Kidney epithelial cell (primary cell): ENCODE data around the gene MAP3K1. TPM values are rescaled to one million over a fixed set of nuclear protein-coding genes. Genes with fewer than 3 reads are reported as not detected.

Source experiments
- DNase-seq: peaks from one replicate; pipeline ENCODE4 v3.0.0-alpha.2; 2010; ENCODE audit warnings: low read depth
- H3K27me3 ChIP-seq: 2 replicates; pipeline ENCODE4 v1.6.0; 2011; ENCODE audit warnings: low read length; ENCODE audit not compliant: control insufficient read depth, insufficient read depth
- H3K36me3 ChIP-seq: 2 replicates; pipeline ENCODE4 v1.5.1; 2011; ENCODE audit warnings: low read length; ENCODE audit not compliant: control insufficient read depth, insufficient read depth
- H3K4me3 ChIP-seq: 2 replicates; pipeline ENCODE4 v1.5.1; 2011; ENCODE audit warnings: low read depth, mild to moderate bottlenecking, control low read depth, low read length
- total RNA-seq: library from RNA; depleted of rRNA; stranded (reverse); fragments of >200 nt; gene quantifications from 2 replicates; pipeline ENCODE4 v1.2.3, GENCODE V29; 2015
- TF ChIP-seq, protein P1 (sequence below): IDR thresholded peaks from 2 replicates; pipeline ENCODE4 v1.5.1; 2011; ENCODE audit warnings: mild to moderate bottlenecking, moderate library complexity, low read length, control low read depth, inconsistent platforms; ENCODE audit not compliant: insufficient read depth, poor library complexity, severe bottlenecking

MAP3K1 gene
- total RNA-seq, 1 donor from 2014 or later, result 21.3 TPM

GRCh38 chr5:56881571-56881970 lies 66.2 kb downstream of the MAP3K1 start:
- TF ChIP-seq, protein P1, sequence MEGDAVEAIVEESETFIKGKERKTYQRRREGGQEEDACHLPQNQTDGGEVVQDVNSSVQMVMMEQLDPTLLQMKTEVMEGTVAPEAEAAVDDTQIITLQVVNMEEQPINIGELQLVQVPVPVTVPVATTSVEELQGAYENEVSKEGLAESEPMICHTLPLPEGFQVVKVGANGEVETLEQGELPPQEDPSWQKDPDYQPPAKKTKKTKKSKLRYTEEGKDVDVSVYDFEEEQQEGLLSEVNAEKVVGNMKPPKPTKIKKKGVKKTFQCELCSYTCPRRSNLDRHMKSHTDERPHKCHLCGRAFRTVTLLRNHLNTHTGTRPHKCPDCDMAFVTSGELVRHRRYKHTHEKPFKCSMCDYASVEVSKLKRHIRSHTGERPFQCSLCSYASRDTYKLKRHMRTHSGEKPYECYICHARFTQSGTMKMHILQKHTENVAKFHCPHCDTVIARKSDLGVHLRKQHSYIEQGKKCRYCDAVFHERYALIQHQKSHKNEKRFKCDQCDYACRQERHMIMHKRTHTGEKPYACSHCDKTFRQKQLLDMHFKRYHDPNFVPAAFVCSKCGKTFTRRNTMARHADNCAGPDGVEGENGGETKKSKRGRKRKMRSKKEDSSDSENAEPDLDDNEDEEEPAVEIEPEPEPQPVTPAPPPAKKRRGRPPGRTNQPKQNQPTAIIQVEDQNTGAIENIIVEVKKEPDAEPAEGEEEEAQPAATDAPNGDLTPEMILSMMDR, result no peak
- no peak for DNase-seq
- Histone ChIP-seq H3K4me3 (no peak overlapping the region), H3K27me3 (no peaks in the 10 kb centered on the region), H3K36me3 (peaks cover 4% of the 10 kb centered on the region)

DNA sequence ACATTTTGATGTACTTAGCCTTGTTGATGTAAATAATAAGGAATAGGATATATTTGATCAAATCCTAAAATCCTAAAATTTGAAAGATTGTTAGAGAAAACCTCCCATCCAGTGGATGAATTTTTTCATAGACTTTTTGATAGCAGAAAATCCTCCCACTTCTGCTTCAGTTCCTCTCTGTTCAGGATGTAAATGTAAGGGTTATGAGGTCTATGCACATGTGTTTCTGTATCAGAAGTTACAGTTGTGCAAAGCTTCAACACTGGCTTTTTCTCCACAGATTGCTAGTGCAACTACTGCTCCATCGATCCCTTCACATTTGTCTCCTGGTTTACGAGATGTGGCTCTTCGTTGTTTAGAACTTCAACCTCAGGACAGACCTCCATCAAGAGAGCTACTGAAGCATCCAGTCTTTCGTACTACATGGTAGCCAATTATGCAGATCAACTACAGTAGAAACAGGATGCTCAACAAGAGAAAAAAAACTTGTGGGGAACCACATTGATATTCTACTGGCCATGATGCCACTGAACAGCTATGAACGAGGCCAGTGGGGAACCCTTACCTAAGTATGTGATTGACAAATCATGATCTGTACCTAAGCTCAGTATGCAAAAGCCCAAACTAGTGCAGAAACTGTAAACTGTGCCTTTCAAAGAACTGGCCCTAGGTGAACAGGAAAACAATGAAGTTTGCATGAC lies 78.1 kb downstream of the MAP3K1 start:
- Histone ChIP-seq H3K36me3 (peaks cover 1% of the 10 kb centered on the region), H3K27me3 (no peaks in the 10 kb centered on the region), H3K4me3 (no peak overlapping the region)
- TF ChIP-seq, protein P1, result no peak
- DNase-seq, result no peak

- DNase-seq, result no peak
- no peak overlapping the region for H3K4me3 ChIP-seq
- H3K36me3 ChIP-seq, result peaks cover 1% of the 10 kb centered on the region
- TF ChIP-seq, protein P1, result no peak
- H3K27me3 ChIP-seq, result no peaks in the 10 kb centered on the region
These were observed 81.4 kb downstream of the MAP3K1 start for GRCh38 chr5:56896763-56897162.

- DNase-seq, result no peak
- H3K27me3 ChIP-seq, result no peaks in the 10 kb centered on the region
- H3K36me3 ChIP-seq, result peaks cover 1% of the 10 kb centered on the region
- H3K4me3 ChIP-seq, result no peak overlapping the region
- TF ChIP-seq, protein P1, result no peak
These were observed 82.9 kb downstream of the MAP3K1 start for GRCh38 chr5:56898213-56898612.

- no peaks in the 10 kb centered on the region for H3K36me3 ChIP-seq
- H3K27me3 ChIP-seq, result no peaks in the 10 kb centered on the region
- no peak overlapping the region for H3K4me3 ChIP-seq
- TF ChIP-seq, protein P1, result no peak
- DNase-seq, result no peak
These were observed 85.0 kb downstream of the MAP3K1 start for GRCh38 chr5:56900395-56900794.
